OCI-LY1 (cell line): ENCODE results near the gene TRA2B.

Experiments used
- CTCF ChIP-seq: fragments of 200-600 bp; sonication (generic), shearing (Covaris generic); IDR thresholded peaks from 2 replicates; pipeline ENCODE4 v1.5.1; 2017; ENCODE audit warnings: mild to moderate bottlenecking, antibody characterized with exemption, low read length, moderate library complexity, mixed read lengths
- EZH2 ChIP-seq: fragments of 200-600 bp; sonication (generic), shearing (Covaris generic); IDR thresholded peaks from 2 replicates; pipeline ENCODE4 v1.8.0; 2017; ENCODE audit warnings: borderline replicate concordance, mixed run types, mild to moderate bottlenecking, antibody characterized with exemption, low read length, moderate library complexity, mixed read lengths

- TF ChIP-seq CTCF (no peak), EZH2 (no peak)
These were observed 17.6 kb downstream of the TRA2B start for GRCh38 chr3:185920184-185920583.
